Epidermal melanocyte (primary cell): ENCODE data around the gene TP53AIP1.
"Not testable (repeated sequence)": the region's sequence is repeated elsewhere in the genome, so short reads cannot be mapped to it uniquely, and the experiment has no call there.

Experiments used
- DNase-seq: peaks from one replicate; pipeline ENCODE4 v3.0.0; 2011; ENCODE audit warnings: low spot score; ENCODE audit not compliant: insufficient read length

The TP53AIP1 gene

DNA sequence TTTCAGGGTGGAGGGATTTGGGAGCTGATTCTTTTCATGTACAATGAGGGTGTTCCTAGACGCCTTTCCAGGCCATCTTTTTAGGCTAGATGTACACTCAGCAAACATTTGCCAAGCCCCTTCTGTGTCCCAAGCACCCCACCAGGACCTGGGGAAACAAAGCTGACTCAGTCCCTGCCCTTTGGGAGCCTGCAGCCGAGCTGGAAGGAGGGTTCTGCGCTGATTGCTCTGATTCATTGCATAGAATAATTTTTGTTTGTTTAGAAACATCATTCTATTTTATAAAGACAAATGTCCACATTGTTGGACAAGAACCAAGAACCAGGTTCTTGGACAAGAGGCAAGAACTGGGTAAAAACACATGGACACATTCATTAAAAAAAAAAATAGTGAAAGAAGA is 16.7 kb downstream of the TP53AIP1 start:
- DNase-seq: no peak

DNA sequence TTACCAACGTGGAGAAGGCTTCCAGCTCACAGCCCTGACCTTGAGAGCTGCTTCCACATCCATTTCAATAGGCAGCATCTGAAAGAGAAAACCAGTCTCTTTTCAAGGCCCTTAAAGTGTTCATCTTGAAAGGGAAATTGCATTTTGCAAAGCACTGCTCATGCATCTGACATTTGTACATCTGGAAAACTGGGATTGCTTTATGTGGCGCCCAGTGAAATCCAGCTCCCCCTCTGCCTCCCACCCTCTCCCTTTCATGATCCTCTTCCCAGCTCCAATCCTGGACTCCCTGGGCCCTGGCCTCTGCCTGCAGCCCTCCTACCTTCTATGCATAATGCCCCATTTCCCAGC is 17.4 kb downstream of the TP53AIP1 start:
- DNase-seq: no peak

DNA sequence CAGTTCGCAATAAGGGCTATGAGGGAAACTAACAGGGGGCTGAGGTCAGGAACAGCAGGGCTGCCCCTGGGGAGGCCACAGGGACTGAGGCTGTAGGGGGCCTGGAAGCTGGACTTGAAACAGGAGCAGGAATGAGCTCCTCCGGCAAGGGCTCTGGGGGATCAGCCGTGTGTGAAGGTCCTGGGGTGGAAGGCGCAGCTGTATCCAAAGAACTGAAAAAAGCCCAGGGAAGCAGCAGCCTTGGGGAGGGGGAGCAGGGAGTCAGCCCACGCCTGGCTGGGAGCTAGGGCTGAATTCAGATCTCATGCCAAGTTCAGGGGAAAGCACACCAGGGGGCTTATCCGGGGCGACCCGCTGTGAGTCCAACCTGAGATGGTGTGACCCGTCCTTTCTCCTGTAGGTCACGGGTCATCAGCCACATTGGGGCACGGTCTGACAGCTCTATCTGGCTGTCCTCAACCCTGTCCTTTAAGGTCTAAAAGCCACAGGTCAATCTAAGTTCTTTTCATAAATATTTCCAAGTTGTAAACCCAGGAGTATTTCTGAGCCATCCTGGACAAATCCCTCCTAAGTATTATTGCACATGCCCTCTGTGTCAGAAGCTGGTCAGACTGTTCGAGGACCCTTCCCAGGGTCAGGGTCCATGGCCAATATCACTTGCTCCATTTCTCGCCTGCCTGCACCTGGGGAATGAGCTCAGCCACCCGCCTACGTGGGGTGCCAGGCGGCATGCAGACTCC is 18.0 kb downstream of the TP53AIP1 start:
- DNase-seq: no peak

DNA sequence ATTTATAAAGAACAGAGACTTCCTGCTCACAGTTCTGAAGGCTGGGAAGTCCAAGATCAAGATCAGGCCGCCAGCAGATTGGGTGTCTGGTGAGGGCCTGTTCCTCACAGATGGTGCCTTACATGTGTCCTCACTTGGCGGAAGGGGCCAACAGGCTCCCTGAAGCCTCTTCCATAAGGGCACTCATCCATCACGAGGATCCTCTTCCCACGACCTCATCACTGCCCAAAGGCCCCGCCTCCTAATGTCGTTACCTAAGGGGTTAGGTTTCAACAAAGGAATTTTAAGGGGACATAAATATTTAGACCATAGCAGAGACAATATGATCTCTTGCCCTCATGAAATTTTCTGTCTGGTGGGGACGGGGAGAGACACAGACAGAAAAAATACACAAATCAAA is 18.6 kb downstream of the TP53AIP1 start:
- DNase-seq: no peak

DNA sequence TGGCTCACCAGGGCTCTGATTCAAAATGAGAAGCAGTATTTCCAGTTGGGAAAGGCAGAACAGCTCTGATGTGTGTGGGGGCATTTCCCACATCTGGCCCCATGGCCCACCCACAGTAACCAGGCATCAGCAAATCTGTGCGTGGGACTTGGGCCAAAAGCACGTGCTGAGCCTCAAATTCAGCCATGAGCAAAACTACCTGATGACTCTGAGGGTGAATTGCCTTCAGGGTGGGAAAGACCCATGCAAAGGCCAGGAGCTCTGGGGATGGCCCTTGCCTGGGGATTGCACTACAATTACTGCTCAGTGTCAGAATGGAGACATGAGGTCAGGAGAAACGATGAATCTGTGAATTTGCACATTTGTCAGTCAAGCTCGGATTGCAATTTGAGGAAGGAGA is 20.9 kb downstream of the TP53AIP1 start:
- no peak for DNase-seq

DNA sequence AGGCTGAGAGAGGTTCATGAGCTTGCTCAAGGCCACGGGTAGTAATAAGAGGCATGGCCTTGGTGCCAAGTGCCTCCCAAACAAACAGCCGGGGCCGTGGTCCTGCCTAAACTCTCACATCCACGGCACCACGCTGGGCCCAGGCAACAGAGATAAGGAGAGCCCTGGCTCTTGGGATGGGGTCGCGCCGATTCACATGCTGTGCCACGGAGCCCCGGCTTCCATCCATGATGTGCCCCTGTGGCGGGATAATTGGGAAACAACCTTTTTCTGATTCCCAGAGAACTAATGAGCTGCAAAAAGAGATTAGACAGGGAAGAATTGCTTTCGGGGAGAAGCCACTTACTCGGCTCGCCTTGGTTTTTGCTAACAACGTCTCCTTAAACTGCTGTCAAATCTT is 22.0 kb downstream of the TP53AIP1 start:
- DNase-seq: no peak

DNA sequence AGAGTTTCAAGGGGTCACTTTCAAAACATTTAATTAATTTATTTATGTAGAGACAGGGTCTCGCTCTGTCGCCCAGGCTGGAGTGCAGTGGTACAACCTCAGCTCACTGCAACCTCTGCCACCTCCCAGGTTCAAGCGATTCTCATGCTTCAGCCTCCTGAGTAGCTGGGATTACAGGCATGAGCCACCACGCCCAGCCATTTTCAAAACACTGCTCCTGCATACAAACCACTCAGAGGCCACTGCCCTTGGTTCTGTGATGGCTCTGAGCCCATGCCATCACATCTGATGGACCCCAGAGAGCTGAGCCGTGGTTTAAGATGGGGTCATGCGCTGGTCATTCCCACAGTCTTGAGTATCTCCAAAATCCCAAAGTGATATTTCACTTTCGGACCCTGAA is 23.0 kb downstream of the TP53AIP1 start:
- not testable (repeated sequence) for DNase-seq

DNA sequence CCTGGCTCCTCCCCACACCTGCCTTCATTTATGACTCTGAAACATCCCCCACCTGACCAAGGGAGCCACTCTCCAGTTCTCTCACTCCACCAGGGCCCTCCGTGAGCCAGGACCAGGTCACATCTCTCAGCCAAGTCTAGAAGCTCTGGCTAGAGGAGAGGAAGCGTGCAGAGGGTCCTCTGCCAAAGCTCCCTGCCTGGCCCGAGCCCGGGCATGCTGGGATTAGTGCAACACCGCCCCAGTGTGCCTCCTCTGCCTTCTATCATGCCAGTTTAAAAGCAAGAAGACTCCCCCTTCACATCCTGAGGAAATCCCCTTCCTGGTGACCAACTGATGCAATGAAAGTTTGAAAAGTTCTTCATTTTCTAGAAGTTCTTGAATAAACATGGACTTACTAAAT is 23.5 kb downstream of the TP53AIP1 start:
- DNase-seq: no peak

DNA sequence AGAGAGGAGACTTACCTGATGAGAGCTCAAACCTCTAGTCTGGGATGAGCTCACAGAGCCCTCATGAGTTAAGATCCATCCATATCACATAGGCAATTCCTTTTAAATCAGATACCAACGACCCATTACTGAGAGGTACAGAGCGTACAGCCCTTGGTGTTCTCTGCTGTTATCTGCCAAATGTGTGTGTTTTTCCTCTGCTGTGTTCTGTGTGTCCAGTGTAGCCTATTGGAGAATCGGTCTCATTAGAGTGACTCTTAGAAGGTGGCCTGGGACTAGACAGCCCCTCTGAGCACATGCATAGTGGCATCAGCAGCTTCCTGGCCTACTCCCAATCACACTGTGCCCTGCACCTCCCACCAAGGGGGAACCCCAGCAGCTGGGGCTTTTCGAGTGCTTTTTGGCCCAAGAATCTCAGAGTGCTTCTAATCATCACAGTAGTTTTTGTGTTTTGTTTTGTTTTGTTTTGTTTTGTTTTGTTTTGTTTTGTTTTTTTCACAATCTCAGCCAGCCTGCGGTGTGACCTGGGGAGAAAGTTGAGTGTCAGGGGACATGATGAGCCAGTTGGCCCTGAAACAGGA is 25.4 kb downstream of the TP53AIP1 start:
- DNase-seq: no peak

DNA sequence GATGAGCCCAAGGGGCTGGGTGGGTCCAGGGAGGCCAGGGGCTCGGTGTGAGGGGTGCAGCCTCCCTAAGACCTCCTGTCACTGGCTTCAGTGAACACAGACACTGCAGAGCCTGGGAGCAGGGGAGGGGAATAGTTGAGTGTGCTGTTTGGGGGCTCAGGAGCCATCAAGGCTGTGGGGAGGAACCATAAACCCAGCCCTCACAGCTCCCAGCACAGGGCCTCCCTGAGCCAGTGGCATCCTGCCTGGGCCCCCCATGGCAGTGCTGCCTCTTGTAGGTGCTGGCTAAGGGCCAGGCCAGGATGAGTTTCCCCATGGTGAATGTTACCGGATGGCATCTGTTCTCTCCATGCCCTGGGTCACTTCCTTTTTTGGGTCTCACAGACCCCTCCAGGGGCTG is 26.0 kb downstream of the TP53AIP1 start:
- DNase-seq: no peak

DNA sequence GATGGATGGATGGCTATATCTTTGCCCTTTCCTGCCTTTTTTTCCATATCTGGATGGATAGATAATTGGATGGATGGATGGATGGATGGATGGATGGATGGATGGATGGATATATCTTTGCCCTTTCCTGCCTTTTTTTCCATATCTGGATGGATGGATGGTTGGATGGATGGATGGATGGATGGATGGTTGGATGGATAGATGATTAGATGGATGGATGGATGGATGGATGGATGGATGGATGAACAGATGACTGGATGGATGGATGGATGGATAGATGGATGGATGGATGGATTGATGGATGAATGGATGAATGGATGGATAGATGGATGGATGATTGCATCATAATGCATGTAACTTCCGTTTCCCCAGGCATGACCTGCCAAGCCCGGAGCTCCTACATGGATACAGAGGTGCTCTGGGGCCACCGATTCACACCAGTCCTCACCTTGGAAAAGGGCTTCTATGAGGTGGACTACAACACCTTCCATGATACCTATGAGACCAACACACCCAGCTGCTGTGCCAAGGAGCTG is 26.6 kb downstream of the TP53AIP1 start:
- DNase-seq: no peak

DNA sequence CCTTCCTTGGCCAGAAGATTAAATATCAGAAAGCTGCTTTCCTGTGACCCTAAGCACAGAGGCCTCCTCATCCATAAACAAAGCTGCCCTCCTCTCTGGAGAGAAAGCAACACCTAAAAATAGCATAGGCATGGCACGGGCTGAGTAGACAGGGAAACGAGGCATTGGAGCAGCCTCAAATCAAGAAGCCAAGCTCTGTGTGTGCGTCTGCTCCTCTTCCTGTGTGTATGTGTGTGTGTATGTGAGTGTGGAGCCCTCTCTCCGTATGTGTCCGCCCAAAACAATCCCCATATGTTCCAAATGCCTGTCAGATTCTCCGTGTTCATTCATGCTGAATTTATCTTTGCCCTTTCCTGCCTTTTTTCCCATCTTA is 27.5 kb downstream of the TP53AIP1 start:
- DNase-seq: no peak

DNA sequence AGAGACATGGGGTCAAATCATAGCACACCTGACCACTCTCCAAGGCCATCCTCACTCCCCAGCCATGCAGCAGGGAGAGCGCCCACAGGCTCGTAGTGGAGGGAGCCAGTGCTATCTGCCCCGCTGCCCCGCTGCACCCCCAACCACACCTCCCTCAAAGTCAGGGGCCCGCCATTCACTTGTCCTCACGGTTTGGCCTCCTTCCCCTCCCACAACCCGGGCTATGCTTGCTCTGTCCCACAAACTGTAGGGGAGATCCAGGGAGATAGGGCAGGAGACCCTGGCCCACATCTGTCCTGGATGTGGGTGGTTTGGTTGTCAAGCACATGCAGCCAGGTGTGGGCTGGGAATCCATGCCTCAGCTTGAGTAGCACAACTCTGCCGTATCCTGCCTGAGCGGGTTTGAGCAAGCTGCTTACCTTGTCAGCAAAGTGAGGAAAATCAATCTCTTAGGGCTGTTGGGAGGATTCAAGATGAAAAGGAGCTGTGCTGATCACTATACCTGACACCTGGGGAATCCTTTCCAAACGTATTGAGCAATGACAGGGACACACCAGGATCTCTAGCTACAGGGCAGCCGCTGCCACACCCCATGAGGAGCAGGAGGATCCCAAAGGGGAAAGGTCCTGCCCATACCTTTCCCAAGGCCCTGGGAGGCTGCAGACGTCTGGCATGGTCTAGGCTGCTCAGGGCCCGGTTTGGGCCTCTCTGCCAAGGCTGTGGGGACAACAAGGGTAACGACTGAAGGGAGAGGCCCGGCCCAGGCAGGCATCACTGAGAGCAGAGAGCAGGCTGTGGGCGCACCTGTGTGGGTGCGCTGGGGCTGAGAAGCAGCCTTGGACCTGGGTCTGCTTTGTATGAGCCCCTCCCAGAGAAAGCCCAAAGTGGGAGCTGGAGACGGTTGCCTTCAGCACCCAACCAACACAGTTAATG is 28.2 kb downstream of the TP53AIP1 start:
- DNase-seq: no peak

DNA sequence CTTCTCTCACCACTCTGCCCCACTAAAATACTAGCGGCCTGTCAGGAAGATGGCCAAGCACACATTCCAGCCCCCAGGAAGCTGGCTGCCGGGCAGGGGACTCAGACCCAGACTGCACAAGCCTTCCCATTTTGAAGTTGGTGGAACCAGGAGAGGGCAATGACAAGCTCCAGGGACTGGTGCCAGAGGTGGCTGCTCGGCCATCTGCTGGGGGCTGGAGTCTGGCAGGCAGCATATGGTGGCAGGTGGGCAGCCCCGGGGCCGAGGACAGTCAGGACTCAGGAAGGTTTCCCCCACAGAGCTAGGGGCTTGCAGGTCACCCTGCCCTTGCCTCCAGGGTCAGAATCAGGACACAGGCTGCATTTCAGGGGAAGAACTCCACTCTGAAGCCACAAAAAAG is 28.9 kb downstream of the TP53AIP1 start:
- no peak for DNase-seq

DNA sequence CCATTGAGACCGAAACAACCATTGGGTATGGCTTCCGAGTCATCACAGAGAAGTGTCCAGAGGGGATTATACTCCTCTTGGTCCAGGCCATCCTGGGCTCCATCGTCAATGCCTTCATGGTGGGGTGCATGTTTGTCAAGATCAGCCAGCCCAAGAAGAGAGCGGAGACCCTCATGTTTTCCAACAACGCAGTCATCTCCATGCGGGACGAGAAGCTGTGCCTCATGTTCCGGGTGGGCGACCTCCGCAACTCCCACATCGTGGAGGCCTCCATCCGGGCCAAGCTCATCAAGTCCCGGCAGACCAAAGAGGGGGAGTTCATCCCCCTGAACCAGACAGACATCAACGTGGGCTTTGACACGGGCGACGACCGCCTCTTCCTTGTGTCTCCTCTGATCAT is 31.0 kb downstream of the TP53AIP1 start:
- no peak for DNase-seq

DNA sequence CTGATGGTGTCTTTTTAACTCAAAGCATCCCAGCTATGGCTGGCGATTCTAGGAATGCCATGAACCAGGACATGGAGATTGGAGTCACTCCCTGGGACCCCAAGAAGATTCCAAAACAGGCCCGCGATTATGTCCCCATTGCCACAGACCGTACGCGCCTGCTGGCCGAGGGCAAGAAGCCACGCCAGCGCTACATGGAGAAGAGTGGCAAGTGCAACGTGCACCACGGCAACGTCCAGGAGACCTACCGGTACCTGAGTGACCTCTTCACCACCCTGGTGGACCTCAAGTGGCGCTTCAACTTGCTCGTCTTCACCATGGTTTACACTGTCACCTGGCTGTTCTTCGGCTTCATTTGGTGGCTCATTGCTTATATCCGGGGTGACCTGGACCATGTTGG is 31.4 kb downstream of the TP53AIP1 start:
- DNase-seq: no peak

DNA sequence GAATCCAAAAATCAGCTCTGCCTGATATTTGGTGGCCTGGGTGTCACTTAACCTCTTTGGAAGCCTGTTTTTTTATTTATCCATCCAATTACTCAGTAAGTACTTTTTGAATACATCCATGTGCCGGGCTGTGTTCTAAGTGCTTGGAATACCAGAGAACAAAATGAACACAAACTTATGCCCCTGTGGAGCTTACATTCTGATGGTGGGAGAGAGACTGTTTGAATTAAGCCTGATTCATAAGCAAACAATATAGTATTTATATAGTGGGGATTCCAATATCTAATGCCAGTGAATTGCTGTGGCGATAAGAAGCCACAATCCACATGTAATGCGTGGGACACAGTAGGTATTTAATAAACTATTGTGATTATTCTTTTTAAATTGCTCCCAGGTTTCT is 32.1 kb downstream of the TP53AIP1 start:
- DNase-seq: no peak

DNA sequence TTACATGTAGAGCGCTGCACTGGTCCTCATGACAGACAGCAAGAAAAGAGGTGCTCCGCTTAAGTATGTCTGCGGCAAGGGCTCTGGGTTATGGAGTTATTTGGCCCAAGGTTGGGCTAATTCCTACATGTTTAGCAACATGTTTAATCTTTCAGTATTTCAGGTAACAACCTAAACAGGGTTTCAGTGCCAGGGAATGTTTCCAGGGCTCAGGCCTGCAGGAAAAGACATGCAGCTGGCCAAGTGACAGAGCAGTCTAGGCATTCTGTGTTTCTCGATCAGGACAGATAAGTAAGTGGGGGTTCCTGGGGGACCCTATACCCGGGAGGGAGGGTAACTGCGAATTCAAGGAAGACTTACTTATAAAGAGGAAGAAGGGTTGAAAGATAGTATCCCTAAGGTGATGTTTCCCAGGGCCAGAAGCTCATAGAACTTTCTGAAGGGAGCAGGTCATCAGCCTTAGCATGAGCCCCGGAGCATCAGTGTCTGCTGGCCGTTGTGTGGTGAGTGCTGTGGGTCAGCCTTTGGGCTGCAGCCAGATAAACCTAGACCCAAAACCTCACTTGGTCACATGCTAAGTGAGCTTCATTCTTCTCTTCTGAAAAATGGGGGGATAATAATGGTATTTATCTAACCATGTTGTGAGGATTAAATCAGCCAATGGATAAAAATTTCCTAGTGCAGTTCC is 33.1 kb downstream of the TP53AIP1 start:
- DNase-seq: no peak

DNA sequence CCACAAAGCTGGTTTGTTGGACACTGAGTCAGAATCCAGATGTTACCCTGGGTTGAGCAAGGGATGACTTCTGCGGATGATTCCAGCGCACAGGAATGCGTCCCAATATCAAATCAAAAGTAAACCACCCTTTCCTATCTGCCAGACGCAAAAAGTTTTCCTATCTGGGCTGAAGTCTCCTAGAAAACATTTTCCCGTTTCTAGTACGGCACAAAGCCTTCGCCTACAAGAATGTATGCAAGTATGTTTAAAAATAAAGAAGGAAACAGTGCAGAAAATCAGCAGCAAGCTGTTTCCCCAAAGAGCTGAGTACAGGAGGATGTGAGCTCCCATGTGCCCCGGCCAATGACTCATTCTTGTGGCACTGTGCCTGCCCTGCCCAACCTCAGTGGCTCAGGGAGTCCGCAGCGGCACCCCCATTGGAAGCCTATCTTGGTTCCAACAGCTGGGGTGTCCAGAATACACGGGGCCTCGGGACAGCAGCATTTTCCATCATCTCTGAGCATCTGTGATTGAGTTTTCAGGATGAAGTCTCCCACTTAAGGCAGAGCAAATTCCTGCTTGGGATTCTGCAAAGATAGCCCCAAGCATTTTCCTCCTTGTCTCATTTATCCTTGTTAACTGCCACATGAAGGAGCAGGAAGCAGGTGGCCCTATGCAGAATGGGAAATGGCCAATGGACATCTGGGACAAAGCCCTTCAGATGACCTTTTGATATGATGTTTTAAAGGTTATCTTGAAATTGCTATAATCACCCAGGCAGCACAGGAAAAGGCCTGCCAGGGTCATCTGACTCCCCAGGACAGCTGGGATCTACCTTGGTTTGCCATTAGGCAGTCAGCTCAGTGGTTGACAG is 34.1 kb downstream of the TP53AIP1 start:
- DNase-seq: peak; percentile 45

DNA sequence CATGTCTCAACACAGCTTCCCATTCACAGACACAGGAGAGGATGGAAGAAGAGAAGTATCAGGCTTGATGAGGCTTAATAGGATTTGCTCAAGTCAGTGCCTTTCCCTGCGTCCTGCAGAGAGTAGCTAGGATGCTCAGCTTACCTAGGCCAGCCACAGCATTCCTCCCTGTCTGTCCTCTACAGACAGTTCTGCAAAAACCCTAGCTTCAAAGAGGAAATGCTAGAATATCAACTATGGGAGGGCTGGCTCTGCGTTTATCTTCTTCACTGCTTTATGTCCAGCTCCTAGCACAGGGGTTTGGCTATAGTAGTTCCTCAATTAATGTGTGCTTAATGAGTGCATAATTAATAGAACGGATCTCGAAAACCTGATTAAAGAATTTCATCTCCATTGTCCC is 35.1 kb downstream of the TP53AIP1 start:
- DNase-seq: no peak
